ENCODE results near the gene FMNL2.

- TF ChIP-seq CTCF (conservative IDR thresholded peaks at IDR 0.05) (no peak), EZH2 (IDR thresholded peaks at IDR 0.05; ENCODE audit: low read depth) (no peak)
Observed at GRCh38 chr2:152369176-152369860, 34.3 kb downstream of the FMNL2 start.

Data from PC-9 (cell line).